Peyer's patch (tissue), 4 donors: ENCODE measurements around the gene POMT2. TPM values are rescaled to one million over a fixed set of nuclear protein-coding genes. Genes with fewer than 3 reads are reported as not detected.

Experiments
- DNase-seq, 3 donors: peaks; one replicate each; pipeline ENCODE4 v3.0.0-alpha.2; 2017 to 2019
- H3K27ac ChIP-seq, 4 donors: fragments of 200-600 bp; sonication (generic); one replicate each; pipeline ENCODE4 v1.5.1; 2016 to 2019
- H3K27me3 ChIP-seq, 2 donors: fragments of 200-600 bp; sonication (generic); one replicate each; pipeline ENCODE4 v1.5.1; 2019
- H3K36me3 ChIP-seq, 3 donors: fragments of 200-600 bp; sonication (generic); one replicate each; pipeline ENCODE4 v1.5.1; 2016 to 2019
- H3K4me1 ChIP-seq, 4 donors: fragments of 200-600 bp; sonication (generic); one replicate each; pipeline ENCODE4 v1.5.1; 2016 to 2019
- H3K4me3 ChIP-seq, 4 donors: fragments of 200-600 bp; sonication (generic); 1 replicate in 3 of 4; 2 replicates in 1 of 4; pipeline ENCODE4 v1.5.1; 2016 to 2019; ENCODE audit warnings: mild to moderate bottlenecking in 1 of 4
- H3K9me3 ChIP-seq, 4 donors: fragments of 200-600 bp; sonication (generic); one replicate each; pipeline ENCODE4 v1.5.1; 2016 to 2019; ENCODE audit warnings: mild to moderate bottlenecking in 1 of 4
- CTCF ChIP-seq, 6 experiments: fragments of 450-650 bp in 4 of 6; fragments of 200-600 bp in 2 of 6; sonication (generic) in 1 of 6; IDR thresholded peaks; one replicate each; pipeline ENCODE4 v1.5.1; 2017 to 2019; ENCODE audit warnings: antibody characterized with exemption in 6 of 6, mild to moderate bottlenecking in 3 of 6, moderate library complexity in 1 of 6
- POLR2A ChIP-seq, 2 donors: fragments of 450-650 bp; IDR thresholded peaks; one replicate each; pipeline ENCODE4 v1.5.1; 2017; ENCODE audit warnings: antibody characterized with exemption in 2 of 2, mild to moderate bottlenecking in 2 of 2, moderate library complexity in 2 of 2
- total RNA-seq, 4 donors: library from RNA; depleted of rRNA; stranded (reverse); fragments of >200 nt; gene quantifications; one replicate each; pipeline ENCODE4 v1.1.0, GENCODE V29; 2016

Gene POMT2
- total RNA-seq, 4 donors from 2014 or later, result 19.0 to 43.0 (median 31.6) TPM

- TF ChIP-seq POLR2A (IDR thresholded peaks at IDR 0.05) (no peak), CTCF (IDR thresholded peaks at IDR 0.05) (no peak)
- H3K27ac ChIP-seq, result no peak overlapping the region
- no peaks in the 10 kb centered on the region for H3K36me3 ChIP-seq
- H3K4me3 ChIP-seq, result no peak overlapping the region
- DNase-seq, result no peak
- no peaks in the 10 kb centered on the region for H3K4me1 ChIP-seq
- H3K27me3 ChIP-seq, result no peaks in the 10 kb centered on the region
- no peaks in the 10 kb centered on the region for H3K9me3 ChIP-seq
These were observed 82.3 kb downstream of the POMT2 start for GRCh38 chr14:77238356-77238755.

GRCh38 chr14:77236814-77237213 lies 83.9 kb downstream of the POMT2 start:
- TF ChIP-seq POLR2A (IDR thresholded peaks at IDR 0.05) (no peak), CTCF (IDR thresholded peaks at IDR 0.05) (no peak)
- no peak for DNase-seq

GRCh38 chr14:77231721-77232120 lies 89.0 kb downstream of the POMT2 start:
- Histone ChIP-seq H3K4me1 (no peaks in the 10 kb centered on the region), H3K36me3 (no peaks in the 10 kb centered on the region), H3K4me3 (no peak overlapping the region), H3K27ac (no peak overlapping the region), H3K27me3 (no peaks in the 10 kb centered on the region), H3K9me3 (no peaks in the 10 kb centered on the region)
- DNase-seq, result no peak
- no peak for TF ChIP-seq POLR2A (IDR thresholded peaks at IDR 0.05)
- TF ChIP-seq CTCF (IDR thresholded peaks at IDR 0.05), result no peak

More at GRCh38 chr14:77236814-77237213, 83.9 kb downstream of the POMT2 start:
- H3K27ac ChIP-seq, result no peak overlapping the region
- no peaks in the 10 kb centered on the region for H3K27me3 ChIP-seq
- H3K4me1 ChIP-seq, result no peaks in the 10 kb centered on the region
- no peaks in the 10 kb centered on the region for H3K9me3 ChIP-seq
- H3K36me3 ChIP-seq, result no peaks in the 10 kb centered on the region
- H3K4me3 ChIP-seq, result no peak overlapping the region

GRCh38 chr14:77230914-77231313 lies 89.8 kb downstream of the POMT2 start:
- no peak for TF ChIP-seq POLR2A (IDR thresholded peaks at IDR 0.05)
- TF ChIP-seq CTCF (IDR thresholded peaks at IDR 0.05), result no peak
- H3K9me3 ChIP-seq, result no peaks in the 10 kb centered on the region
- H3K36me3 ChIP-seq, result no peaks in the 10 kb centered on the region
- DNase-seq, result no peak
- no peaks in the 10 kb centered on the region for H3K4me1 ChIP-seq
- no peak overlapping the region for H3K27ac ChIP-seq
- no peaks in the 10 kb centered on the region for H3K27me3 ChIP-seq
- no peak overlapping the region for H3K4me3 ChIP-seq

GRCh38 chr14:77228056-77228455 lies 92.6 kb downstream of the POMT2 start:
- Histone ChIP-seq H3K27me3 (no peaks in the 10 kb centered on the region), H3K9me3 (no peaks in the 10 kb centered on the region), H3K36me3 (no peaks in the 10 kb centered on the region), H3K4me3 (no peak overlapping the region), H3K27ac (no peak overlapping the region), H3K4me1 (no peaks in the 10 kb centered on the region)
- DNase-seq, result no peak
- no peak for TF ChIP-seq CTCF (IDR thresholded peaks at IDR 0.05)
- no peak for TF ChIP-seq POLR2A (IDR thresholded peaks at IDR 0.05)
